Immature natural killer cell (primary cell): ENCODE results near the gene SSH3. TPM values are rescaled to one million over a fixed set of nuclear protein-coding genes. Genes with fewer than 3 reads are reported as not detected.

Source experiments
- DNase-seq, 3 donors: peaks; one replicate each; pipeline ENCODE4 v3.0.0; 2022; ENCODE audit warnings: mixed read lengths in 1 of 3
- H3K27ac Mint-ChIP-seq, 6 donors: one replicate each; pipeline ENCODE4 v1.8.0; 2020; ENCODE audit warnings: mixed read lengths in 6 of 6, mild to moderate bottlenecking in 5 of 6, inconsistent platforms in 4 of 6, moderate library complexity in 3 of 6
- H3K27me3 Mint-ChIP-seq, 3 donors: one replicate each; pipeline ENCODE4 v1.8.0; 2020 to 2021; ENCODE audit warnings: low read depth in 3 of 3, mild to moderate bottlenecking in 3 of 3, mixed read lengths in 3 of 3, moderate library complexity in 3 of 3, inconsistent platforms in 1 of 3
- H3K36me3 Mint-ChIP-seq, 3 donors: one replicate each; pipeline ENCODE4 v1.8.0; 2020; ENCODE audit warnings: mixed read lengths in 3 of 3, inconsistent platforms in 2 of 3, mild to moderate bottlenecking in 2 of 3
- H3K4me1 Mint-ChIP-seq, 2 donors: one replicate each; pipeline ENCODE4 v1.8.0; 2020; ENCODE audit warnings: inconsistent platforms in 2 of 2, mild to moderate bottlenecking in 2 of 2, mixed read lengths in 2 of 2, moderate library complexity in 1 of 2
- H3K4me3 Mint-ChIP-seq, 5 donors: one replicate each; pipeline ENCODE4 v1.8.0; 2020; ENCODE audit warnings: mild to moderate bottlenecking in 5 of 5, mixed read lengths in 5 of 5, inconsistent platforms in 3 of 5, moderate library complexity in 3 of 5
- H3K9me3 Mint-ChIP-seq, 6 donors: one replicate each; pipeline ENCODE4 v1.8.0; 2020; ENCODE audit warnings: mild to moderate bottlenecking in 6 of 6, mixed read lengths in 6 of 6, inconsistent platforms in 4 of 6, moderate library complexity in 3 of 6
- polyA plus RNA-seq, 3 donors: library from polyadenylated mRNA; unstranded; fragments of 300-500 nt; fragmentation: Illumina TruSeq; gene quantifications; one replicate each; pipeline ENCODE4 v1.2.3, GENCODE V29; 2021

The SSH3 gene
- polyA plus RNA-seq, 3 donors from 2014 or later = 1.1 to 4.8 (median 2.3) TPM

- no peaks in the 10 kb centered on the region for H3K9me3 Mint-ChIP-seq
- peak overlapping the region; percentile 88 to 98 (median 98) for H3K4me3 Mint-ChIP-seq
- H3K27me3 Mint-ChIP-seq = peaks cover 34 to 54% (median 34%) of the 10 kb centered on the region in 3 donors
- peaks cover 4 to 22% (median 12%) of the 10 kb centered on the region in 3 donors for H3K36me3 Mint-ChIP-seq
- peaks cover 84 to 89% of the 10 kb centered on the region in 2 donors for H3K4me1 Mint-ChIP-seq
- peak overlapping the region; percentile 96 to 99 (median 98) for H3K27ac Mint-ChIP-seq
- no peak for DNase-seq
Measured at GRCh38 chr11:67270256-67271204, 32.8 kb upstream of the SSH3 start.

- Mint-ChIP-seq H3K27ac (peak overlapping the region; percentile 96 to 99 (median 98)), H3K9me3 (no peaks in the 10 kb centered on the region), H3K4me1 (peaks cover 85 to 90% of the 10 kb centered on the region in 2 donors), H3K4me3 (peak overlapping the region; percentile 88 to 98 (median 98)), H3K36me3 (peaks cover 4 to 22% (median 12%) of the 10 kb centered on the region in 3 donors), H3K27me3 (peaks cover 29 to 57% (median 30%) of the 10 kb centered on the region in 3 donors)
- DNase-seq = no peak
Measured at GRCh38 chr11:67271205-67271540, 32.2 kb upstream of the SSH3 start.

GRCh38 chr11:67271541-67272284 lies 31.6 kb upstream of the SSH3 start:
- Mint-ChIP-seq H3K9me3 (no peaks in the 10 kb centered on the region), H3K4me1 (peaks cover 90 to 95% of the 10 kb centered on the region in 2 donors)

GRCh38 chr11:67272327-67273259 lies 30.7 kb upstream of the SSH3 start:
- H3K9me3 Mint-ChIP-seq = no peaks in the 10 kb centered on the region
- H3K27ac Mint-ChIP-seq = peak overlapping the region; percentile 96 to 99 (median 98)
- H3K36me3 Mint-ChIP-seq = peaks cover 4 to 17% (median 7%) of the 10 kb centered on the region in 3 donors
- H3K4me3 Mint-ChIP-seq = peak overlapping the region; percentile 88 to 98 (median 98)
- peaks cover 96 to 99% of the 10 kb centered on the region in 2 donors for H3K4me1 Mint-ChIP-seq
- peaks cover 30 to 65% (median 33%) of the 10 kb centered on the region in 3 donors for H3K27me3 Mint-ChIP-seq
- DNase-seq = peak in 2 of 3 donors; percentile 31 to 43

More at GRCh38 chr11:67271541-67272284, 31.6 kb upstream of the SSH3 start:
- Mint-ChIP-seq H3K4me3 (peak overlapping the region; percentile 88 to 98 (median 98)), H3K27ac (peak overlapping the region; percentile 96 to 99 (median 98)), H3K27me3 (peaks cover 32 to 62% (median 32%) of the 10 kb centered on the region in 3 donors), H3K36me3 (peaks cover 4 to 22% (median 12%) of the 10 kb centered on the region in 3 donors)
- peak; percentile 72 to 81 (median 79) for DNase-seq

- Mint-ChIP-seq H3K4me3 (peak overlapping the region; percentile 66 to 98 (median 98)), H3K9me3 (no peaks in the 10 kb centered on the region), H3K27ac (peak overlapping the region; percentile 96 to 99 (median 98)), H3K4me1 (peaks cover 93 to 98% of the 10 kb centered on the region in 2 donors), H3K27me3 (peaks cover 21 to 61% (median 30%) of the 10 kb centered on the region in 3 donors), H3K36me3 (peaks cover 0 to 10% (median 4%) of the 10 kb centered on the region in 3 donors)
- DNase-seq = no peak
Measured at GRCh38 chr11:67273260-67273990, 29.9 kb upstream of the SSH3 start.

- peak overlapping the region; percentile 69 to 88 (median 87) for H3K4me3 Mint-ChIP-seq
- H3K36me3 Mint-ChIP-seq = peaks cover 0 to 14% (median 4%) of the 10 kb centered on the region in 3 donors
- DNase-seq = no peak
- peaks cover 21 to 56% (median 26%) of the 10 kb centered on the region in 3 donors for H3K27me3 Mint-ChIP-seq
- H3K4me1 Mint-ChIP-seq = peaks cover 93 to 96% of the 10 kb centered on the region in 2 donors
- no peaks in the 10 kb centered on the region for H3K9me3 Mint-ChIP-seq
- H3K27ac Mint-ChIP-seq = peak overlapping the region; percentile 97 to 99 (median 98)
Measured at GRCh38 chr11:67274768-67275605, 28.3 kb upstream of the SSH3 start.

- Mint-ChIP-seq H3K9me3 (no peaks in the 10 kb centered on the region), H3K4me3 (peak overlapping the region; percentile 56 to 88 (median 87)), H3K27ac (peak overlapping the region; percentile 95 to 99 (median 97)), H3K36me3 (peaks cover 3 to 12% (median 4%) of the 10 kb centered on the region in 3 donors), H3K27me3 (peaks cover 23 to 53% (median 29%) of the 10 kb centered on the region in 3 donors), H3K4me1 (peaks cover 89 to 92% of the 10 kb centered on the region in 2 donors)
- DNase-seq = no peak
Measured at GRCh38 chr11:67275606-67276409, 27.5 kb upstream of the SSH3 start.

GRCh38 chr11:67276781-67277230 lies 26.5 kb upstream of the SSH3 start:
- peaks cover 79 to 82% of the 10 kb centered on the region in 2 donors for H3K4me1 Mint-ChIP-seq

GRCh38 chr11:67277231-67277961 lies 25.9 kb upstream of the SSH3 start:
- H3K4me3 Mint-ChIP-seq = peak overlapping the region; percentile 56 to 88 (median 87)
- peaks cover 73 to 76% of the 10 kb centered on the region in 2 donors for H3K4me1 Mint-ChIP-seq
- H3K36me3 Mint-ChIP-seq = peaks cover 4 to 9% (median 4%) of the 10 kb centered on the region in 3 donors
- H3K27ac Mint-ChIP-seq = peak overlapping the region; percentile 95 to 99 (median 97)
- DNase-seq = peak; percentile 93 to 94 (median 93)
- no peaks in the 10 kb centered on the region for H3K9me3 Mint-ChIP-seq
- peaks cover 17 to 49% (median 21%) of the 10 kb centered on the region in 3 donors for H3K27me3 Mint-ChIP-seq

More at GRCh38 chr11:67276781-67277230, 26.5 kb upstream of the SSH3 start:
- Mint-ChIP-seq H3K27me3 (peaks cover 18 to 47% (median 25%) of the 10 kb centered on the region in 3 donors), H3K36me3 (peaks cover 3 to 8% (median 4%) of the 10 kb centered on the region in 3 donors), H3K27ac (peak overlapping the region; percentile 95 to 99 (median 97)), H3K4me3 (peak overlapping the region; percentile 56 to 88 (median 87)), H3K9me3 (no peaks in the 10 kb centered on the region)
- DNase-seq = peak; percentile 63 to 70 (median 66)
